RWPE2 (cell line): ENCODE results near the gene PCP2.

Source experiments
- ATAC-seq: fragments of 200-7000 bp; cut with Tn5 transposase; 3 replicates; pipeline ENCODE4 v1.9.1; 2021; ENCODE audit warnings: low read depth
- DNase-seq: peaks from one replicate; pipeline ENCODE4 v3.0.0-alpha.2; 2020; ENCODE audit warnings: low spot score
- H3K27ac ChIP-seq: fragments of 450-650 bp; 2 replicates; pipeline ENCODE4 v1.5.1; 2017; ENCODE audit warnings: mild to moderate bottlenecking; ENCODE audit not compliant: poor library complexity, severe bottlenecking
- H3K27me3 ChIP-seq: fragments of 250-450 bp; sonication (Bioruptor Pico); 2 replicates; pipeline ENCODE4 v1.5.1; 2021; ENCODE audit warnings: mild to moderate bottlenecking, moderate library complexity; ENCODE audit not compliant: insufficient read depth, poor library complexity, severe bottlenecking
- H3K36me3 ChIP-seq: fragments of 250-450 bp; sonication (Bioruptor Pico); 2 replicates; pipeline ENCODE4 v1.5.1; 2020; ENCODE audit warnings: low read depth, mild to moderate bottlenecking, moderate library complexity
- H3K4me1 ChIP-seq: fragments of 250-450 bp; sonication (Bioruptor Pico); 2 replicates; pipeline ENCODE4 v1.5.1; 2021; ENCODE audit warnings: mild to moderate bottlenecking, moderate library complexity; ENCODE audit not compliant: insufficient read depth, poor library complexity, severe bottlenecking
- H3K4me3 ChIP-seq: fragments of 250-450 bp; sonication (Bioruptor Pico); 2 replicates; pipeline ENCODE4 v1.5.1; 2021; ENCODE audit warnings: mild to moderate bottlenecking, moderate library complexity; ENCODE audit not compliant: severe bottlenecking
- H3K9me3 ChIP-seq: fragments of 250-450 bp; sonication (Bioruptor Pico); 2 replicates; pipeline ENCODE4 v1.5.1; 2021; ENCODE audit warnings: mild to moderate bottlenecking, moderate library complexity; ENCODE audit not compliant: severe bottlenecking
- CTCF ChIP-seq: fragments of 450-650 bp; IDR thresholded peaks from one replicate; pipeline ENCODE4 v1.5.1; 2017; ENCODE audit warnings: mild to moderate bottlenecking, moderate library complexity; ENCODE audit not compliant: poor library complexity, severe bottlenecking

Gene PCP2

GRCh38 chr19:7597689-7598088, 35.8 kb downstream of the PCP2 start:
- no peak for TF ChIP-seq CTCF
- Histone ChIP-seq H3K36me3 (no peaks in the 10 kb centered on the region), H3K4me1 (no peaks in the 10 kb centered on the region), H3K27me3 (no peaks in the 10 kb centered on the region), H3K9me3 (no peaks in the 10 kb centered on the region), H3K27ac (no peak overlapping the region), H3K4me3 (no peak overlapping the region)
- ATAC-seq = no peak
- no peak for DNase-seq

- Histone ChIP-seq H3K27ac (no peak overlapping the region), H3K9me3 (no peaks in the 10 kb centered on the region), H3K27me3 (no peaks in the 10 kb centered on the region), H3K4me1 (no peaks in the 10 kb centered on the region), H3K4me3 (peak overlapping the region; percentile 62), H3K36me3 (no peaks in the 10 kb centered on the region)
- no peak for TF ChIP-seq CTCF
- ATAC-seq = no peak
- no peak for DNase-seq
Observed at GRCh38 chr19:7596211-7596937, 37.1 kb downstream of the PCP2 start.

GRCh38 chr19:7595466-7596133, 37.9 kb downstream of the PCP2 start, which contains the start of gene CAMSAP3:
Gene CAMSAP3, plus strand, starts transcription at chr19:7595863. Its CDS starts 140 bp downstream, at chr19:7596003.
- Histone ChIP-seq H3K4me1 (no peaks in the 10 kb centered on the region), H3K36me3 (no peaks in the 10 kb centered on the region)
- TF ChIP-seq CTCF = no peak

DNA sequence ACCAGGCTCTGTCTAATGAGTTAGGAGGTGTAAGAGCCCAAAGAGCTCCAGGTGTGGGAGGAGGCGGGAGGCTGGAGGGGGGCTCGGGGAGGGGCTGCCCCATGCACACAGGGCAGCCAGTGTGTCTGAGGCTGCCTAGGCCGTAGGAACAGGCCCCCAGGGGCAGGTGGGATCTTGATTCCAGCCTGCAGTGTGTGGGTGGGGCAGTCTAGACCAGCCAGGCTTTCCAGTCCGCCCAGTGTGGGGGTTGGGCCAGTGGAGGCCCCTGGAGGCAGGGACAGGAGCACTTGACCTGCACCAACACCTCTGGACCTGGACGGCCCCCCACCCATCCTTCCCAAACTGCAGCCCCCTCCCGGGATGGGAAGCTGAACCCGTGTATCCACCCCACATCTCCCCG, 43.3 kb downstream of the PCP2 start:
- no peak for TF ChIP-seq CTCF
- no peaks in the 10 kb centered on the region for H3K36me3 ChIP-seq
- no peaks in the 10 kb centered on the region for H3K4me1 ChIP-seq
- ATAC-seq (no peak), DNase-seq (no peak)
- no peaks in the 10 kb centered on the region for H3K9me3 ChIP-seq
- no peaks in the 10 kb centered on the region for H3K27me3 ChIP-seq
- no peak overlapping the region for H3K4me3 ChIP-seq
- no peak overlapping the region for H3K27ac ChIP-seq

More at GRCh38 chr19:7595466-7596133, 37.9 kb downstream of the PCP2 start, which contains the start of gene CAMSAP3:
- DNase-seq (peak; percentile 48), ATAC-seq (peak; percentile 88)
- Histone ChIP-seq H3K9me3 (no peaks in the 10 kb centered on the region), H3K27me3 (no peaks in the 10 kb centered on the region), H3K27ac (no peak within 1 kb of the TSS), H3K4me3 (peak within 1 kb of the TSS; percentile 62)

DNA sequence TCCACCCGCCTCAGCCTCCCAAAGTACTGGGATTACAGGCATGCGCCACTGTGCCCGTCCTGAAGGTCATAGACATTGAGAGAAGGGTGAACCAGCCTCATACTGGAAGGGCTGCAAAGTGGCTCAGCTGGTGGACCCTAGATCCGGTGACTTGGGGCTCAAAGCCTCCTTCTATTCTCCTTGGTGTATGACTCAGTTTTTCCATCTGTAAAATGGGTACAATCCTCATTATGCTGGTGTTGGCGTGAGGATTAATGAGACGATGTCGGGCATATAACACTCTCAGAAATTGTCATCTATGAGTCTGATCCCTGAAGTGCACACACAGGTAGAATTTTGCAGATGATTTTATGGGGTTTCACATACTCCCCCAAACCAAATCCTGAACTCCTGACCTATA, 43.7 kb downstream of the PCP2 start:
- DNase-seq (no peak), ATAC-seq (no peak)
- Histone ChIP-seq H3K4me1 (no peaks in the 10 kb centered on the region), H3K9me3 (no peaks in the 10 kb centered on the region), H3K4me3 (no peak overlapping the region), H3K27ac (no peak overlapping the region), H3K27me3 (no peaks in the 10 kb centered on the region), H3K36me3 (no peaks in the 10 kb centered on the region)
- no peak for TF ChIP-seq CTCF
